Activated naive CD8-positive, alpha-beta T cell treated with anti-CD3 and anti-CD28 coated beads, Interleukin-2, amount 50 U/mL, for 16 hours (primary cell): ENCODE results near the gene GLP2R.

ENCODE experiments used
- DNase-seq: peaks from one replicate; pipeline ENCODE4 v3.0.0-alpha.2; 2020; ENCODE audit warnings: low read depth, low spot score

The GLP2R gene

GRCh38 chr17:9854255-9854654 is 28.5 kb downstream of the GLP2R start:
- DNase-seq: no peak

DNA sequence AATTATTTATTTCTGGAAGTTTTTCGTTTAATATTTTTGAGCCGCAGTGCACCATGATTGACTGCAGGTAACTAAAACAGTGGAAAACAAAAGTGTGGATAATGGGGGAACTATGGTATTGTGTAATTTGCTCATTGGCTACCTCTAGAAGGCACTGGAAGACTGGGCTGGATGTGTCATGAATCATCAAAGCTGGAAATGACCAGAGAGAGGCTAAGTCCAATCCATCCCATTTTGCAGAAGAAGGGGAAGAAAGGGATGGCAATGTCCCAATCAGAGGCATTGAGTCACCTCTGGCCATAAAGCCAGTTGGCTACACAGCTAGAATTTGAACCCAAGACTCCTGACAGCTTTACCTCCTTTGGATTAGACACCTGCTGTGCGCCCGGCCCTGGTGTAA is 29.3 kb downstream of the GLP2R start:
- DNase-seq: no peak

GRCh38 chr17:9859781-9860180 is 34.1 kb downstream of the GLP2R start:
- DNase-seq: no peak

DNA sequence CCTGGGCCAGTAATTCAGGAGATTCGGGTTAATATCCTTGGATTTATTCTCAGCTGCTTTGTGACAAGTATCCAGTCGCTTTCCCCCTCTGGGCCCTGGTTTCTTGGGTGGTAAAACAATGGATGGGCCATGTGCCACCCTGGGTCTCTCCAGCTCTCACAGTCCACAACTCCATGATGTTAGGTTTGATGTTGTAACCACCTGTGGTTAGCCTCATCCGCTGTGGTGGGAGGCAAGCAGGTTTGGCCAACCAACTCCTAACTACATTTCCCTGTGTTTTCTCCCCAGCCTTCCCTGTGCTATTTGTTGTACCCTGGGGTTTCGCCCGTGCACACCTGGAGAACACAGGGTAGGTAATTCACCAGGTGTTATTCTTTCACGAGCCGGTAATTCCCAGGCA is 35.1 kb downstream of the GLP2R start:
- DNase-seq: no peak

DNA sequence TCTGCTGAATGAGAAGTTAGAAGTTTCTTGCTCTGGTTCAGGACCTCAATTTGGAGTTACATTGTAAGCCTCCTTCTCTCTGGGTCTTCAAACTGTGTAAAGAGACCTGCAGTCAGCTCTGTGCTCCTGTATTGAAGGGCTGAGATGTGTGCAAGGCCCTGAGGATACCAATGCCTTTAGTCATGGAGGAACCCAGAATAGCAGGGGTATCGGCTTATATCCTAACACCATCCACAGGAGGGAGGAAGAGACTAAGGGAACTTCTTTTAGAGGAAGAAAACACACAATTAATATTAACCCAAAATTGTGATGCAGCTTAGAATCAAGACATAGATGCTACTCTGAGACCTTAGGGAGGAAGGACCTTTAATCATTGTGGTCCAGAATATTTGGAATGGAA is 36.5 kb downstream of the GLP2R start:
- DNase-seq: no peak

- no peak for DNase-seq
These were observed 37.2 kb downstream of the GLP2R start for GRCh38 chr17:9862949-9863348.

DNA sequence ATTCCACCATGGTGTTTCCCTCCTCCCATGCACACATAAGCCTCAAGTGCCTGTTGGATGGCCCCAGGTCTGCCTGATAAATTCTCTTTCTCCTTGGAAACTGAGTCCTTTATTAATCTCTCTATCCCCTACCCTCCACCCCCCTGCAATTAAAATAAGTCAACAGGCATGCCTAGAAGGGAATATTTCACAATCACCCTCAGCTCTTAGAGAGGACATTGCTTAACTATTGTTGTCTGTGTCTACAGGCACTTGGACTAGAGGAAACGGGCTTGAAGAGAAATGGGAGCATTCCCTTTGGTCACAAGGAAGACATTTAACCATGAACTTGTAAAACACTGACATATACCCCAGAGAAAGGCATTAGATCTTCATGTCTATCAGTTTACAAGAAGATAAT is 39.9 kb downstream of the GLP2R start:
- DNase-seq: no peak

GRCh38 chr17:9868552-9868951 is 42.8 kb downstream of the GLP2R start:
- no peak for DNase-seq

DNA sequence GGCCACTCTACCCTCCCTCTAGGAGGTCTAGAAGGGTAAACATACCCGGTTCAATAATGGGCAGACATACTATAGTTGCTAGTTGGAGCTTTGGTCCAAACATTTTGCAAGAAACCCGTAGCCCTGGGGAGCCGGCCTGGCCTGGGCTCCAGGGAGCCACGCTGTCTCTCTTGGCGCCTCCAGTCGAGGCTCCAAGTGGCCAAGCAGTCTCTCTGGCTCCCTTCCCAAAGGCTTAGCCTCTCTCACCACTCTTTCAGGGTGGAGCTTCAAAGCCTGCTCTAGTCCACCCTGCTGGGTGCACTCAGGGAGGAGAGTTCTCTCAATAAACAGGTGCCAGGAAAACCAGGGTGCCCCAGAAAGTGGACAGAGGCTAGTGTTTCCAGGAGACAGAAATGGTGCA is 47.1 kb downstream of the GLP2R start:
- DNase-seq: no peak

- no peak for DNase-seq
These were observed 49.0 kb downstream of the GLP2R start for GRCh38 chr17:9874722-9875121.

DNA sequence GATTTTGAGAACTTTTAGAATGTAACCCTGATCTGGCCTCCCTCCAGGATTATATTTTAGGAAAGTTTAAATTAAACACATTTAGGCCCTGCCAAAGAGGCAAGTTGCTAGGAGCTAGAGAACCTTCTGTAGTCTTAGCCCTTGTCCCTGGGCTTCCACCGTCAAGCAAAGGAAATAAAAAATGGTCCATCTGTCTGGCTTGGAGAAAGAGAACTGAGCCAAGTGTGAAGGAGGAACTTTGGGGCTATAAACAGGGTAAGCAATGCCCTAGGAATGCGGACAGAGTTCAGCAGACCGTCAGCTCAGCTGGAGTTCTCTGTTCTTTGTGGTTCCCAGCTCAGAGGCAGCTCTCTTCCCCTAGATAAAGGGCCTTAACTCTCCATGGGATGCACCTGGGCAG is 49.7 kb downstream of the GLP2R start:
- no peak for DNase-seq

DNA sequence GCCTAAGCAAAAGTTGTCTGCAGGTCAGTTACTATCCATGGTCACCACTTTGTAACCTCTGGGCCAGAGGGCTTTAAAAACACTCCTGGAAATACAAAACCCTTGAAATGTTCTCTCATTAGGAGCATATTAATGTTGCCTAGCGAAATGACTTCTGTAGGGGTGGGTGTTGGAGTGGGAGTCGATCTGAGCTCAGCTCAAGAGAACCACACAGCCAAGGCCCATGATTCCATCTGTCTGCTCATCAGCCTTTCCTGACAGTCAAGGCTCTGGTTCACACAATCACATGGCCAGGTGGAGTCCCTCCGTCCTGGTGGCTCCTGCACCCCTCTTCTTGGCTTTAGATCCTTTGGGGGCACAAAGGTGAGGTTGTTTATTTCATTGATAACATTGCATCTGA is 52.6 kb downstream of the GLP2R start:
- DNase-seq: no peak

DNA sequence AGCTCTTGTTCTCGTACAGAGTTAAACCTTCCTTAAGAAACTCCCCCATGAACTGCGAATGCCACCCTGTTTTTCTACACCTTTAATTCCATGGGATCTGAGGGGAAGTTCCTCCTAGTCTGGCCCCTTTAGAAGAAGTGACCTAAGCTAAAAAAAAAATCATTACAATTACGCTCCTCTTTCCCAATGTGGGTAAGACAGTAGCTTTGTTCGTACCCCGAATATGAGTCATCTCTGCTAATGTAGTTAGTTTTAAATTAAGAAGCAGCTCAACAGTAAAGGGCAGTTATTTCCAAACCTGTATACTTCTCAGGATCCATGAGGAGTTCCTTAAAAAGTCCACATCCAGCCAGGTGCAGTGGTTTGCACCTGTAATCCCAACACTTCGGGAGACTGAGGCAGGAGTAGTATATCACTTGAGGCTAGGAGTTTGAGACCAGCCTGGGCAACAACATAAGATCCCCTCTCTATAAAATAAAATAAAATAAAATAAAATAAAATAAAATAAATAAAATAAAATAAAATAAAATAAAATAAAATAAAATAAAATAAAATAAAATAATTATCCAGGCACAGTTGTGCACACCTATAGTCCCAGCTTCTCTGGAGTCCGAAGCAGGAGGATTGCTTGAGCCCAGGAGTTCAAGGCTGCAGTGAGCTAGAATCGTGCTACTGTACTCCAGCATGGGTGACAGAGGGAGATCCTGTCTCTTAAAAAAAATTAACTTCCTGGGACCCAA is 53.2 kb downstream of the GLP2R start:
- no peak for DNase-seq

DNA sequence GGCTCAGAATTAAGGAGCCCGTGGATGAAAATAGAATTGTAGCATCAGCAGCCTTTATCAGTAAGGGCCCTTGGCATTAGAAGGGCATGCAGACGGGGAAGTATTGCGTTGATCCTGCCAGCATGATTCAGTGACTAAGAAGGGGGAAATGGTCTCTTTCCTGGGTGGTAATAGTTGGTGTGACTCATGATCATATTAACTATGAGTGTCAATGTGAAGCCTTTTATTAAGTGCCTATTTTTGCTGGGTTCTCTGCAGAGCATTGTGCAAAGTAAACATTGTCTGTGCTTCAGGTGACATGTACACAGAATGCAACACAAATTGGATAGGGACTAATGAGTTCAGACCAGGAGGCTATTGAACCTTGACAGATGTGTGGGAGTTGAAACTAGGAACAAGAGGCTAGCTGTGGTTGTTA is 54.9 kb downstream of the GLP2R start:
- DNase-seq: no peak

DNA sequence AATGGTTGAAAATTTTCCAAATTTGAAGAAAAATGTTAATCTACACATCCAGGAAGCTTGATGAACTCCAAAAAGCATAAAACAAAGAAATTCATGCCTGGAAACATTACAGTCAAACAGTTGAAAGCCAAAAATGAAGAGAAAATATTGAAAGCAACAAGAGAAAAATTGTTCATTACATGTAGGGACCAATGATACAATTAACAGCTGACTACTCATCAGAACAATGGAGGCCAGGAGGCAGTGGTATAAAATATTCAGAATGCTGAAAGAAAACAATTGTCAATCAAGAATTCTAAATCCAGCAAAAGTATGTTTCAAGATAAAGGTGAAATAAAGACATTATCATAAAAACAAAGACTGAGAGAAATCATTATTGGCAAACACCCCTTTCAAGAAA is 57.7 kb downstream of the GLP2R start:
- DNase-seq: no peak

- DNase-seq: no peak
These were observed 60.6 kb downstream of the GLP2R start for GRCh38 chr17:9886141-9886930.

DNA sequence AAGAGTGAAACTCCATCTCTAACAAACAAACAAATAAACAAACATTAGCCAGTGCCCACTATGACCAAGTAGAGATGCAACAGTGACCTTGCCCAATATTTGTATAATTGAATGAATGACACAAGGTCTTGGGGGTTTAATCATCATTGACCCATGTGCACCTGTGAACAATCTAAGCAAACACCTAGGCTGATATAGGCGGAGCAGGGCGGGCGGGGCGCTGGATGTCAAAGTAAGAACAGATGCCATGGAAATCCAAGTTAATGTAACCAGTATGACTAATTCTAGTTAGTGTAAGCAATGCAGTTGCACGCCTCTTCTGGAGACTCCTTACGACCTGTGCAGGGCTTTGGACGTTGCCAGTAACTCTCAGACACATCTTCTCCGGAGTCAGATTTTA is 61.8 kb downstream of the GLP2R start:
- no peak for DNase-seq

GRCh38 chr17:9890124-9890523 is 64.4 kb downstream of the GLP2R start:
- no peak for DNase-seq

DNA sequence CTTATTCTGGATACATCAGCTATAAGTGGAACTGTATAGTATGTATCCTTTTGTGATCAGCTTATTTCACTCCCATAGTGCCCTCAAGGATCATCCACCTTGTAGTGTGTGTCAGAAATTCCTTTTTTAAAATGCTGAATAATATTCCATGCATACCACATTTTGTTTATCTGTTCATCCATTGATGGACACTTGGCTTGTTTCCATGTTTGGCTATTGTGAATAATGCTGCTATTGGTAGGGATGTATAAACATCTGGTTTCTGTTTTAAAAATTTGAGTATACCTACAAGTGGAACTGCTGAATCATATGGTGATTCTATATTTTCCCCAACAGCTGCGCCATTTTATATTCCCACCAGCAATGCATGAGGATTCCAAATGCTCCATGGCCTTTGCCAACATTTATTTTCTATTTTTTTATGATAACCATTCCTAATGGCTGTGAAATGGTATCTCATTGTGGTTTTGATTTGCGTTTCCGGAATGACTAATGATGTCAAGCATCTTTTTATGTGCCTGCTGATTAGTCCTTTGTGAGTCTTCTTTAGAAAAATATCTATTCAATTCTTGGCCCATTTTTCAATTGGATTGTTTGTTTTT is 67.8 kb downstream of the GLP2R start:
- no peak for DNase-seq

DNA sequence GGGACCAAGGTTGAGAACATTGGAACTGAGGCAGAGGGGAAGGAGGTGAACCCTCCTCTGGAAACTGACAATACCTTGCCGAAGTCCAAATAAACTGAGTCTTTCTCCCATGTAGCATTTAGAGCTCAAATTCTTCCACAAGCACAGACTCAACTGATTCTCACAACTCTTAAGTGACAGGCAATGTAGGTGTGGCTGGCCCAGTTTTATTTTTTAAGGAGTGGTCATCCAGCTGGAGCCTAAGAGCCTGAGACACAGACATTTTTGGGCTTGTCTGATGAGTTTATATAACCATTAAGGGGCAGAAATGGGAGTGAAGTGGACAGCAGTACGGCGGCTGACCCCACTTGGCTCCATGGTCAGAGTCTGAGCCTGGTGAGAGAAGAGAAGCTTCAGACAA is 68.5 kb downstream of the GLP2R start:
- DNase-seq: no peak

DNA sequence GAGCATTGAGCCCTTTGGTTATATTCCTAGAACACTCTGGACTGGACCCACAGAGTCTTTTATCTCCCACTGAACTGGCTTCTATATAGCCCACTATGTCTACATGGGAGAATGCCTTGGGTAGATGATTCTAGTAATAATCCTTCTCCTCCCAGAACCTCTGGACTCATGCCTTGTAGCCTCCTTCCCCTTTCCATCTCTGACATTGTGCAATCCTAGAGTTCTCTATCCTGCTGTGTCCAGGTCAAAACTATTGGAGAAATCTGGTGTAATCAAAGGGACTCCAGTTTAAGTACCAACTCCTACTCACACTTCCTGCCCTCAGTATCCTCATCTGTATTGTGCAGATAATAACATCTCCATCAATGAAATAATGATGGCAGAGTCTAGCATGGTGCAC is 70.2 kb downstream of the GLP2R start:
- no peak for DNase-seq

DNA sequence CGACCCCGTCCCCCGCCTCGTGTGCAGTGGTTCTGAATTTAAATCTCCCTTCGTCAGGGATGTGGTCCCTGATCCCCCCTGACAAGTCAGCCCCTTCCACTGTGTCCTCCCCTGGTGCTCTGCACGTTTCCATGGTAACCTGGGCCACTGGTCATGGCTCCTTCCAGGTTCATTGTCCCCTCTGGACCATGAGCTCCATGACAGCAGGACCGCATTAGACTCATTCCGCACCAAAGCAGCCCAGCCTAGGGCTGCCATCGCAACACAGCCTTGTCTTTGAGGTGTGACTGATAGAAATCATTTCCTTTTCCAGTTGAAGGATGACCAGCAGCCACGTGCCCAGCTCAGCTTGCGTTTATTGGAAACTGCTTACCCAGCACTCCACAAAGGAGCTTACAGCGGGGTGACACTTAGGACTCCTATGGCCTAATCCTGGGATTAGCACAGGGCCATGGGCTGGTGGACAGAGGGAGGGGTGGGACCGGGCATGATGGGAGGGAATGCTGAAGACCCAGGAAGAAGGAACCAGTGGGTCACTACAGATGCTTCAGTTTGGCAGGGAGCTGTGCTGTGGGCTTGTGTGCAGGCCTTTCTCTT is 71.7 kb downstream of the GLP2R start:
- no peak for DNase-seq

DNA sequence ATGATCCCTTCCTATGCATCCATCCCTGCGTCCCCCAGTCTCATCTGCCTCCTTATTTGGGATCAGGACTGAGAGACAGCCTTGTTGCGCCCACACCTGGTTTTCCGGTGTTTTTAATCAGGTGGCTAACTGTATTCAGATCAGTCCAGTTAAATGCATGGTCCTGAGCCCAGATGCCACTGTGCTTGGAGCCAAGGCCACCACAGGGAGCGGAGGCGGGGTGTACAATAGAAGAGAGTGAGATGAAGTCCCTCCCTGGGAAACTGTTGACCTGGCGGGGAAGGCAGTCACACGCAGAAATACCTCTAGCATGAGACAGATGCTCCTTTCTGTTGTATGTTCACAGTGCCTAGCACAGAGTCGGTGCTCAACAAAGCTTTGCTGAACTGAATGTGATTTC is 73.1 kb downstream of the GLP2R start:
- no peak for DNase-seq
